Measurements from ENCODE around the gene CD44. TPM values are rescaled to one million over a fixed set of nuclear protein-coding genes. Genes with fewer than 3 reads are reported as not detected.

The CD44 gene
- total RNA-seq, 1 donor from 2014 or later: 548 TPM

DNA sequence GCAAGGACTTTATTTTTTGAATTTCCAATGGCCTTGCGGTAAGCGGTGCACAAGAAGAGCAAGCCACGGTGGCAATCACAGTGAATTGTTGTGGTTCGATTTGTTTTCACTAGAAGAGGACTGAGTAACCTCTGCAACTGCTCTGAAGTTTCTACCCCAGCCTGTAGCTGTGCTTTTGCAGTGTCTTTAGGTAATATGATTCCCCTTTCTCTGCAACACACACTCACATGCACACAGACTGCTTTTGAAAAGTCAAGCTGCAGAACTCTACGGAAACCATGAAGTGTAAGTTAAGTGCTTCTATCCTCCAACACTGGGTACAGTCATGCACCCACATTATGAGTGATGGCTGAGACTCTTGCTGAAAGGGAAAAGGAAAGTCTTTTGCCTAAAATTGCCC, 38.4 kb downstream of the CD44 start:
- intact Hi-C loops (cut with DNase I): no loop called here
- DNase-seq (no peak), ATAC-seq (no peak)
- Histone ChIP-seq H3K36me3 (peaks cover 53% of the 10 kb centered on the region), H3K4me3 (no peak overlapping the region), H3K9me3 (no peaks in the 10 kb centered on the region), H3K27ac (no peak overlapping the region), H3K4me1 (peaks cover 42% of the 10 kb centered on the region), H3K27me3 (no peaks in the 10 kb centered on the region)
- TF ChIP-seq, protein P1, sequence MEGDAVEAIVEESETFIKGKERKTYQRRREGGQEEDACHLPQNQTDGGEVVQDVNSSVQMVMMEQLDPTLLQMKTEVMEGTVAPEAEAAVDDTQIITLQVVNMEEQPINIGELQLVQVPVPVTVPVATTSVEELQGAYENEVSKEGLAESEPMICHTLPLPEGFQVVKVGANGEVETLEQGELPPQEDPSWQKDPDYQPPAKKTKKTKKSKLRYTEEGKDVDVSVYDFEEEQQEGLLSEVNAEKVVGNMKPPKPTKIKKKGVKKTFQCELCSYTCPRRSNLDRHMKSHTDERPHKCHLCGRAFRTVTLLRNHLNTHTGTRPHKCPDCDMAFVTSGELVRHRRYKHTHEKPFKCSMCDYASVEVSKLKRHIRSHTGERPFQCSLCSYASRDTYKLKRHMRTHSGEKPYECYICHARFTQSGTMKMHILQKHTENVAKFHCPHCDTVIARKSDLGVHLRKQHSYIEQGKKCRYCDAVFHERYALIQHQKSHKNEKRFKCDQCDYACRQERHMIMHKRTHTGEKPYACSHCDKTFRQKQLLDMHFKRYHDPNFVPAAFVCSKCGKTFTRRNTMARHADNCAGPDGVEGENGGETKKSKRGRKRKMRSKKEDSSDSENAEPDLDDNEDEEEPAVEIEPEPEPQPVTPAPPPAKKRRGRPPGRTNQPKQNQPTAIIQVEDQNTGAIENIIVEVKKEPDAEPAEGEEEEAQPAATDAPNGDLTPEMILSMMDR (IDR thresholded peaks at IDR 0.05): no peak

DNA sequence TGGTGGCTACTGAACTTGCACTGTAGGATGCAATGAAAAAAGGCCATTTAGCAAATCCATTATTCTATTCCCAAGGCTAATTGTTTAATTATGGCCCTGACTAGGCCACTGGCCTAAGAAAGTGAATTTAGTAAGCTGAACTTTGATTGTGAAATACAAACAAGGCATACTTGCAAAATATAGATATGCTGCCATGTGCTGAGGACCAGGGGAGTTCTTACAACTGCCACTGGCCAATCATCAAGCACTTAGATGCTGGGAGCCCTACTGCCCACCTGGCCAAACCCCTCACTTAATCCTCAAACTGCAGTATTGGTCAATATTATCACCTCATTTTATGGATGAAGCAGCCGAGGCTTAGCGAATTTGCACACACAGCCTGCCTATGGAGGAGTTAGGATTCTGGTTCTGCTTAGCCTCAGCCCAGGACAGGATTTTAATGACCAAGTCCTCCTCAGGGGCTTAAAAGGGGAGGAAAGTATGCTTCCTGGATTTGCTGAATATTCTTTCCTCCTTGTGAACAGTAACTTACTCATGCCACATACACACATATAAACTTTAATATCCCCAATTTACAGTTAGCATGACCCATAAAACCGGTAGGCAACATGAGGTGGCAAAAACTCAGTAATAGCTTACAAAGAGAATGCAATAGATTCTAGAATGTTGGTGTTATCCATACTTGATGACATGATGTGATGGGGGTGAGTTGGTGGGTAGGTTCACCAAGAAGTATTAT, 39.3 kb downstream of the CD44 start:
- Histone ChIP-seq H3K36me3 (peaks cover 62% of the 10 kb centered on the region), H3K27me3 (no peaks in the 10 kb centered on the region), H3K27ac (no peak overlapping the region), H3K4me1 (peaks cover 34% of the 10 kb centered on the region), H3K4me3 (no peak overlapping the region), H3K9me3 (no peaks in the 10 kb centered on the region)
- DNase-seq: no peak
- TF ChIP-seq, protein P1 (IDR thresholded peaks at IDR 0.05): no peak
- ATAC-seq: no peak
- intact Hi-C loops (cut with DNase I): no loop called here

DNA sequence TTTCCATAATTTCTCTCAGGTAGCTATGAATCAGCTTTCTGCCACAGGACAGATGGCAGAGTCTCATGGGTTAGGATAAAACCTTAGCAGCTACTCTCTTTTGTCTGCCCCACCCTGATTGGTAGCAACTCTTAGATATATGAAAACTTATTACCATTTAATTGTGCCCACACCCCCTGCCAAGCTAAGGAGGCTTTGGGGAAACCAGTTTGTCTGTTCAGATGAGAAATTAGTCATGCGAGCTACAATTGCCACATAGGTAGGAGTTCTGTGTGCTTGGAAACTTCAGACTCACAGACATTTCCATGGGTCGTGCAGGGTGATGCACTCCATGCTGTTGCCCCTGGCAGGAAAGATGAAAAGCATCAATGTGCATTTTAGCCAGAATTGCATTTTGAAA, 39.9 kb downstream of the CD44 start:
- DNase-seq: no peak
- ATAC-seq: peak; percentile 20
- H3K4me3 ChIP-seq: no peak overlapping the region
- intact Hi-C loops (cut with DNase I): no loop called here
- H3K27ac ChIP-seq: no peak overlapping the region
- TF ChIP-seq, protein P1 (IDR thresholded peaks at IDR 0.05): no peak
- peaks cover 28% of the 10 kb centered on the region for H3K4me1 ChIP-seq
- no peaks in the 10 kb centered on the region for H3K9me3 ChIP-seq
- H3K36me3 ChIP-seq: peaks cover 68% of the 10 kb centered on the region
- H3K27me3 ChIP-seq: no peaks in the 10 kb centered on the region

DNA sequence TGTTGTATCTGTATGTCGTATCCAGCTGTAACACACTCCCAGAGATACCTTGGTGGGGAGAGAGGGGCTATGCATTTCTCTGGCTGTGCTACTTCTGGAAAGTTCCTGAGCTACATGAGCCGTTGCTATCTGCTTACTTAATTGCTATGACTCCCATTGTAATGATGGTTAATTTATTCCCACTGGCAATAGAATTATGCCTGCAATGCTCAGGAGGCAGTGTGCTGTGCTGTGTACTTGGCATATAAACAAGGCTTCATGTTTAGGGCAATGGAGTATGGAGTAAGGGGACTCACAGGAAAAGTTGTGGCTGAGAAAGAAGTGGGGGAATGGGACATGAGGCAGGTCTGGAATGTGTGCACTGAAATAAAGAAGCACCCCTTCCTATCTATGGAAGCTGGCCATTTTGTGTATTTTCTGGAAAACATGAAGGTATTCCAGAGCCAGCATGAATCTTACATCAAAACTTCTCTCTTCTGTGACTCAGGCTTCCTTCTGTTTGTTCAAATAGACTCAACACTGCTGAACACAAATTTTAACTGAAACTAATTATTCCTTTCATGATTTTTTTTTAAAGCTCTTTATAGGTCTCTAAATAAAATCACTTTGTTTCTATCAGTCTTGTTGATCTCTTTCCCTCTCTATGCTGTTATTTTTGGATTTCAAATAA, 40.6 kb downstream of the CD44 start:
- TF ChIP-seq, protein P1 (IDR thresholded peaks at IDR 0.05): no peak
- ATAC-seq (no peak), DNase-seq (no peak)
- intact Hi-C loops (cut with DNase I): no loop called here
- Histone ChIP-seq H3K27ac (peak overlapping the region; percentile 17), H3K4me3 (no peak overlapping the region), H3K9me3 (no peaks in the 10 kb centered on the region), H3K4me1 (peaks cover 22% of the 10 kb centered on the region), H3K36me3 (peaks cover 76% of the 10 kb centered on the region), H3K27me3 (no peaks in the 10 kb centered on the region)

DNA sequence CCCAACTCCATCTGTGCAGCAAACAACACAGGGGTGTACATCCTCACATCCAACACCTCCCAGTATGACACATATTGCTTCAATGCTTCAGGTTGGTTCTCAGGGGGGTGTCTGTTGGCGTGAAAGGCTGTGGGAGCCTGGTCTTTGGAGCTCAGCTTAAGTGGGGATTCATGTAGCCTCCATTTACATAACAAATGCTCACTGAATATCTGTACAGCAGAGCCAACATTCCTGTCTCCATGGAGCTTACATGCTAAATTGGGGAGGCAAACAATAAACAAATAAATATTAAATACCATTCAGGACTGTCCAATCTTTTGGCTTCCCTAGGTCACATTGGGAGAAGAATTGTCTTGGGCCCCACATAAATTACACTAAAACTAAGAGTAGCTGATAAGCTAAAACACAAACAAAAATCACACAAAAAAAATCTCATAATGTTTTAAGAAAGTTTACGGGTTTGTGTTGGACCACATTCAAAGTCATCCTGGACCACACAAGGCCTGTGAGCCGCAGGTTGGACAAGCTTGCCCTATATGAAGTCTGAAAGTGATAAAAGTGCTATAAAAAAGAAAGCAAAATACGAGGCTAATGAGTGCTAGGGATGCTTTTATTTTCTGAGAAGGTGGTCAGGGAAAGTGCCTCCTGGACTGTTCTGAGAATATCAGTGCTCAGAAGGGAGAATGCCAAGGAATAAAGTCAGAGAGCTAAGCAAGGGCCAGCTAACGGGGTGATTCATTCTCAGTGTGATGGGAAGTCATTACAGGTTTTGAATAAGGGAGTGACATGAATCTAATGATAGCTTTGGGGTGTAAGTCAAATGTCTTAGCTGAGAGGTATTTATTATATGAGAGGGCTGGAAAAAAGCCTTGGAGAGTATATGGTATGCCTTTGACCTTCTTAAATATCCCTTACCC, 41.6 kb downstream of the CD44 start:
- H3K9me3 ChIP-seq: no peaks in the 10 kb centered on the region
- no peak overlapping the region for H3K4me3 ChIP-seq
- DNase-seq (no peak), ATAC-seq (no peak)
- peaks cover 85% of the 10 kb centered on the region for H3K36me3 ChIP-seq
- peaks cover 15% of the 10 kb centered on the region for H3K4me1 ChIP-seq
- no peaks in the 10 kb centered on the region for H3K27me3 ChIP-seq
- TF ChIP-seq, protein P1 (IDR thresholded peaks at IDR 0.05): no peak
- no peak overlapping the region for H3K27ac ChIP-seq
- intact Hi-C loops (cut with DNase I): no loop called here

Measured in upper lobe of right lung (tissue), 1 donor.